Measurements from ENCODE around the gene HSD17B14.
A peak's percentile ranks its signal among the peaks of the same experiment; 100 is the strongest.
"Not testable (repeated sequence)": the region's sequence is repeated elsewhere in the genome, so short reads cannot be mapped to it uniquely, and the experiment has no call there.

Gene HSD17B14

GRCh38 chr19:48873476-48874302 is 37.4 kb upstream of the HSD17B14 start:
- Histone ChIP-seq H3K27me3 (ENCODE audit: insufficient read depth, low read length) (no peaks in the 10 kb centered on the region), H3K4me1 (ENCODE audit: insufficient read depth, low read length) (peaks cover 10% of the 10 kb centered on the region), H3K4me3 (ENCODE audit: low read length) (peak overlapping the region; percentile 89), H3K36me3 (ENCODE audit: insufficient read depth, low read length) (peaks cover 40% of the 10 kb centered on the region), H3K27ac (ENCODE audit: low read depth, low read length) (peak overlapping the region; percentile 96), H3K9me3 (ENCODE audit: insufficient read depth, low read depth, low read length) (no peaks in the 10 kb centered on the region), H3K9ac (ENCODE audit: low read depth, low read length) (peak overlapping the region; percentile 94)
- 85% methylated on average over 14 of the region's 14 CpGs for WGBS

- WGBS = 17% methylated on average over 14 of the region's 14 CpGs
- H3K36me3 ChIP-seq (ENCODE audit: insufficient read depth, low read length) = peaks cover 40% of the 10 kb centered on the region
- H3K9me3 ChIP-seq (ENCODE audit: insufficient read depth, low read depth, low read length) = no peaks in the 10 kb centered on the region
- peak overlapping the region; percentile 94 for H3K9ac ChIP-seq (ENCODE audit: low read depth, low read length)
- H3K4me1 ChIP-seq (ENCODE audit: insufficient read depth, low read length) = peaks cover 17% of the 10 kb centered on the region
- H3K4me3 ChIP-seq (ENCODE audit: low read length) = peak overlapping the region; percentile 89
- H3K27ac ChIP-seq (ENCODE audit: low read depth, low read length) = peak overlapping the region; percentile 96
- no peaks in the 10 kb centered on the region for H3K27me3 ChIP-seq (ENCODE audit: insufficient read depth, low read length)
These were observed 36.7 kb upstream of the HSD17B14 start for GRCh38 chr19:48872884-48873475.

- H3K27ac ChIP-seq (ENCODE audit: low read depth, low read length) = peak within 1 kb of the TSS; percentile 96
- H3K4me1 ChIP-seq (ENCODE audit: insufficient read depth, low read length) = peaks cover 19% of the 10 kb centered on the region
- under 1% methylated on average over 53 of the region's 53 CpGs for WGBS
These were observed 36.0 kb upstream of the HSD17B14 start, which contains the start of gene PPP1R15A for GRCh38 chr19:48872182-48872883. Gene PPP1R15A, plus strand, starts transcription at chr19:48872421. Its CDS starts 813 bp downstream, at chr19:48873234.

GRCh38 chr19:48871471-48872181 is 35.3 kb upstream of the HSD17B14 start:
- peaks cover 19% of the 10 kb centered on the region for H3K4me1 ChIP-seq (ENCODE audit: insufficient read depth, low read length)
- not testable (repeated sequence) for H3K9me3 ChIP-seq (ENCODE audit: insufficient read depth, low read depth, low read length); H3K27me3 ChIP-seq (ENCODE audit: insufficient read depth, low read length); H3K4me3 ChIP-seq (ENCODE audit: low read length); H3K27ac ChIP-seq (ENCODE audit: low read depth, low read length)
- 87% methylated on average over 26 of the region's 31 CpGs for WGBS
- peaks cover 34% of the 10 kb centered on the region for H3K36me3 ChIP-seq (ENCODE audit: insufficient read depth, low read length)
- peak overlapping the region; percentile 30; the same call in 1 of the 2 replicates for H3K9ac ChIP-seq (ENCODE audit: low read depth, low read length)

More at GRCh38 chr19:48872182-48872883, 36.0 kb upstream of the HSD17B14 start, which contains the start of gene PPP1R15A:
- Histone ChIP-seq H3K27me3 (ENCODE audit: insufficient read depth, low read length) (no peaks in the 10 kb centered on the region), H3K9ac (ENCODE audit: low read depth, low read length) (peak within 1 kb of the TSS; percentile 94), H3K36me3 (ENCODE audit: insufficient read depth, low read length) (peaks cover 36% of the 10 kb centered on the region), H3K4me3 (ENCODE audit: low read length) (peak within 1 kb of the TSS; percentile 89), H3K9me3 (ENCODE audit: insufficient read depth, low read depth, low read length) (no peaks in the 10 kb centered on the region)

GRCh38 chr19:48870048-48870447 is 33.8 kb upstream of the HSD17B14 start:
- 95% methylated on average over 9 of the region's 9 CpGs for WGBS
- H3K9ac ChIP-seq (ENCODE audit: low read depth, low read length) = no peak overlapping the region
- no peaks in the 10 kb centered on the region for H3K9me3 ChIP-seq (ENCODE audit: insufficient read depth, low read depth, low read length)
- H3K27ac ChIP-seq (ENCODE audit: low read depth, low read length) = no peak overlapping the region
- no peak overlapping the region for H3K4me3 ChIP-seq (ENCODE audit: low read length)
- H3K36me3 ChIP-seq (ENCODE audit: insufficient read depth, low read length) = peaks cover 19% of the 10 kb centered on the region
- H3K27me3 ChIP-seq (ENCODE audit: insufficient read depth, low read length) = no peaks in the 10 kb centered on the region
- peaks cover 19% of the 10 kb centered on the region for H3K4me1 ChIP-seq (ENCODE audit: insufficient read depth, low read length)

GRCh38 chr19:48868114-48868886 is 32.0 kb upstream of the HSD17B14 start, which contains the start of gene PLEKHA4:
Gene PLEKHA4, minus strand, starts transcription at chr19:48868617. Its CDS starts 997 bp downstream, at chr19:48867620.
- Histone ChIP-seq H3K27ac (ENCODE audit: low read depth, low read length) (peak within 1 kb of the TSS; percentile 57), H3K9ac (ENCODE audit: low read depth, low read length) (peak within 1 kb of the TSS; percentile 63), H3K4me3 (ENCODE audit: low read length) (peak within 1 kb of the TSS; percentile 42), H3K36me3 (ENCODE audit: insufficient read depth, low read length) (peaks cover 7% of the 10 kb centered on the region), H3K9me3 (ENCODE audit: insufficient read depth, low read depth, low read length) (no peaks in the 10 kb centered on the region), H3K27me3 (ENCODE audit: insufficient read depth, low read length) (no peaks in the 10 kb centered on the region), H3K4me1 (ENCODE audit: insufficient read depth, low read length) (peaks cover 16% of the 10 kb centered on the region)
- WGBS = 39% methylated on average over 11 of the region's 11 CpGs

- Histone ChIP-seq H3K27ac (ENCODE audit: low read depth, low read length) (no peak overlapping the region), H3K4me3 (ENCODE audit: low read length) (peak overlapping the region; percentile 42)
These were observed 31.4 kb upstream of the HSD17B14 start for GRCh38 chr19:48867746-48868113.

GRCh38 chr19:48867123-48867745 is 30.9 kb upstream of the HSD17B14 start:
- no peak overlapping the region for H3K27ac ChIP-seq (ENCODE audit: low read depth, low read length)
- H3K36me3 ChIP-seq (ENCODE audit: insufficient read depth, low read length) = peaks cover 6% of the 10 kb centered on the region; the same call in 1 of the 2 replicates
- H3K27me3 ChIP-seq (ENCODE audit: insufficient read depth, low read length) = no peaks in the 10 kb centered on the region
- 87% methylated on average over 14 of the region's 14 CpGs for WGBS
- peaks cover 13% of the 10 kb centered on the region for H3K4me1 ChIP-seq (ENCODE audit: insufficient read depth, low read length)
- H3K4me3 ChIP-seq (ENCODE audit: low read length) = no peak overlapping the region; the same call in 1 of the 2 replicates
- H3K9me3 ChIP-seq (ENCODE audit: insufficient read depth, low read depth, low read length) = no peaks in the 10 kb centered on the region
- no peak overlapping the region for H3K9ac ChIP-seq (ENCODE audit: low read depth, low read length)

More at GRCh38 chr19:48867746-48868113, 31.4 kb upstream of the HSD17B14 start:
- H3K9ac ChIP-seq (ENCODE audit: low read depth, low read length) = peak overlapping the region; percentile 63
- no peaks in the 10 kb centered on the region for H3K27me3 ChIP-seq (ENCODE audit: insufficient read depth, low read length)
- H3K36me3 ChIP-seq (ENCODE audit: insufficient read depth, low read length) = peaks cover 6% of the 10 kb centered on the region; the same call in 1 of the 2 replicates
- no peaks in the 10 kb centered on the region for H3K9me3 ChIP-seq (ENCODE audit: insufficient read depth, low read depth, low read length)
- WGBS = 80% methylated on average over 7 of the region's 7 CpGs
- peaks cover 13% of the 10 kb centered on the region for H3K4me1 ChIP-seq (ENCODE audit: insufficient read depth, low read length)

GRCh38 chr19:48866692-48867091 is 30.4 kb upstream of the HSD17B14 start:
- Histone ChIP-seq H3K9ac (ENCODE audit: low read depth, low read length) (no peak overlapping the region), H3K9me3 (ENCODE audit: insufficient read depth, low read depth, low read length) (no peaks in the 10 kb centered on the region), H3K27me3 (ENCODE audit: insufficient read depth, low read length) (no peaks in the 10 kb centered on the region), H3K36me3 (ENCODE audit: insufficient read depth, low read length) (peaks cover 6% of the 10 kb centered on the region; the same call in 1 of the 2 replicates), H3K4me1 (ENCODE audit: insufficient read depth, low read length) (peaks cover 13% of the 10 kb centered on the region), H3K4me3 (ENCODE audit: low read length) (no peak overlapping the region), H3K27ac (ENCODE audit: low read depth, low read length) (no peak overlapping the region)
- WGBS = 93% methylated on average over 6 of the region's 6 CpGs
